Spinal cord (tissue), 10 donors: ENCODE data around the gene SASH3. TPM values are rescaled to one million over a fixed set of nuclear protein-coding genes. Genes with fewer than 3 reads are reported as not detected.

Experiments
- DNase-seq, 6 donors: peaks; one replicate each; pipeline versions ENCODE4 v3.0.0 to v3.0.0-alpha.2; 2013 to 2015; ENCODE audit warnings: low spot score in 6 of 6, low read depth in 4 of 6
- H3K27ac ChIP-seq: one replicate; pipeline ENCODE4 v1.5.1; 2013; ENCODE audit warnings: low read depth, low read length, control low read depth
- H3K27me3 ChIP-seq: one replicate; pipeline ENCODE4 v1.6.1; 2013; ENCODE audit warnings: low read length; ENCODE audit not compliant: control insufficient read depth, insufficient read depth
- H3K36me3 ChIP-seq: one replicate; pipeline ENCODE4 v1.6.1; 2013; ENCODE audit warnings: low read length; ENCODE audit not compliant: control insufficient read depth, insufficient read depth
- H3K4me1 ChIP-seq: one replicate; pipeline ENCODE4 v1.6.1; 2013; ENCODE audit warnings: low read length; ENCODE audit not compliant: control insufficient read depth, insufficient read depth
- H3K4me3 ChIP-seq: one replicate; pipeline ENCODE4 v1.5.1; 2013; ENCODE audit warnings: low read depth, low read length, control low read depth
- H3K9me3 ChIP-seq: one replicate; pipeline ENCODE4 v1.6.1; 2013; ENCODE audit warnings: low read length; ENCODE audit not compliant: control insufficient read depth, insufficient read depth
- WGBS: methylation state at CpG from one replicate; pipeline ENCODE4 v1.1.5; 2013; ENCODE audit warnings: missing lambda C conversion rate; ENCODE audit not compliant: insufficient coverage; 5-methylcytosine and 5-hydroxymethylcytosine counted together
- polyA plus RNA-seq, 2 donors: library from polyadenylated mRNA; unstranded; fragments of 120-200 nt; gene quantifications; one replicate each; pipeline ENCODE4 v1.2.1, GENCODE V29; 2013; ENCODE audit not compliant: insufficient read length in 2 of 2
- total RNA-seq, 2 donors: library from RNA; depleted of rRNA in 1 of 2; stranded (reverse); fragments of 120-200 nt in 1 of 2; fragments of >200 nt in 1 of 2; gene quantifications; one replicate each; pipeline versions ENCODE4 v1.2.3 to v1.2.4, GENCODE V29; 2013 to 2014
- donor health status: healthy.

Gene SASH3
- total and polyA plus RNA-seq, 4 donors, result 4.8 to 8.2 (median 5.2) TPM

DNA sequence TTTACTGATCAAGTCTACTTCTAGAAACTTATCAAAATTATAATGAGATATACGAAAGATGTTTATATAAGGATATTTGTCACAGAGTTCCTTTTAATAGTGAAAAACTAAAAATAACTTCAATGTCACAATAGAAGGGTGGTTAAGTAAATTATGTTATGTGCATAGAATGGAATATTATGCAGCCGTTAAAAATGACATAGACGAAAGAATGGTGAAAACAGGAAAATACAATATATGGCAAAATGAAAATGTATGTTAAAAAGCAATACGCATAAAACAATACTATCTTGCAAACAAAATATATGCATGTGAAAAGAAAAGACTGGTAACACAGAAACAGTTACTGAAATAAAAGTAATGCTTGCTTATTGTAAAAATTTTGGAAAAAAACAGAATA lies 44.9 kb downstream of the SASH3 start:
- Histone ChIP-seq H3K9me3 (no peaks in the 10 kb centered on the region), H3K4me3 (no peak overlapping the region), H3K4me1 (no peaks in the 10 kb centered on the region), H3K27me3 (no peaks in the 10 kb centered on the region), H3K27ac (no peak overlapping the region), H3K36me3 (no peaks in the 10 kb centered on the region)
- WGBS, result no CpG with 5 or more reads among the region's 4 CpGs
- DNase-seq, result no peak

DNA sequence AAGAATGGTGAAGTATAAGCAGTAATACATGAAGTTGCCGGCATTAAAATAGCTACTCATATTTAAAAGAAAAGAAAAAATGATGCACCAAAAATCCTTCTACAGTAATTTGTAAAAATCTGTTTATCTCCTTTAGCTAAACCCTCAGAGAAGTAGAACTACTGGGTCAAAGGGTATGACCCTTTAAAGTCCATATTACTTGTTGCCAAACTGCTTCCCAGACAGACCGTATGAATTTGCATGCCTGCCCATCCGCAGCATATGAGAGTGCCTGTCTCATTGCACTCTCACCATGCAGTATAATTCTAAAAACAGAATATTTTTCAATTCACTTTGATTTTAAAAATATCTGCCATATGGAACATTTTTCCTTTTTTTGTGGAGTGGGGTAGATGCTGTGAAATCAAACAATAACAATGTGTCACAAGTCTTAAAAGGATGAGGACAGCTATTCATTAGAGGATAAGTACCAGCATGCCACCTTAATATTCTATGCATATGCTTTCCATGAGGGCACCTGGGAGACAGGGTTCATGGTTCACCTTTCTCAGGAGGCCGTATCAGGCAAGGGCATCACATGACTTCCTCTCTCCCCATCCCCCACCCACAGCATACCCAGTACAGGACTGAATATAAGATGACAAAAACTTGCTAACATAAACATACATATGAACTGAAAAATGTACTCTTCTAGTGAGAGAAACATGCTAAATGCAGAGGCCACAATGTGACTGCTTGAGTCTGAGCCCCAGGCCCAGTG lies 46.2 kb downstream of the SASH3 start:
- WGBS, result 75% methylated on average over 2 of the region's 4 CpGs
- no peaks in the 10 kb centered on the region for H3K36me3 ChIP-seq
- H3K27me3 ChIP-seq, result no peaks in the 10 kb centered on the region
- H3K4me1 ChIP-seq, result no peaks in the 10 kb centered on the region
- no peaks in the 10 kb centered on the region for H3K9me3 ChIP-seq
- DNase-seq, result no peak
- no peak overlapping the region for H3K4me3 ChIP-seq
- H3K27ac ChIP-seq, result no peak overlapping the region

DNA sequence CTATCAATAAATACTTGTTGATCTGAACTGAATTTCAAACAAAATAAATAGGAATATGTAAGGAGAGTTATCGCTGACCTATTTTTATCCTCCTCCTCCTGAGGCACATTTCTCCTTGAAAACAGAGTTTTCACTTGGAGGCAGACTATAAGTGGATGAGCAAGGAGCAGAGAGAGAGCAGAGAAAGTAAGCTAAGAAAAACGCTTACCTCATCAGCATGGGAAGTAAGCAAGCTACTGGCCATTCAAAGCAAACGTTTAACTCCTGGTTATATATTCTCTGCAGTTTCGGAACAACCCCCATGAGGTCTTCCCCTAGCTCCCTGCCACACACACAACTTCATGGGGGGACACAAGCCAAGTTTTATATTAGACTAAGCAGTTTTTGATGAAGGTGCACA lies 50.7 kb downstream of the SASH3 start:
- no peaks in the 10 kb centered on the region for H3K27me3 ChIP-seq
- H3K4me3 ChIP-seq, result no peak overlapping the region
- H3K36me3 ChIP-seq, result no peaks in the 10 kb centered on the region
- H3K4me1 ChIP-seq, result no peaks in the 10 kb centered on the region
- DNase-seq, result no peak
- H3K9me3 ChIP-seq, result no peaks in the 10 kb centered on the region
- peak overlapping the region; percentile 30 for H3K27ac ChIP-seq
- no CpG with 5 or more reads among the region's 4 CpGs for WGBS

DNA sequence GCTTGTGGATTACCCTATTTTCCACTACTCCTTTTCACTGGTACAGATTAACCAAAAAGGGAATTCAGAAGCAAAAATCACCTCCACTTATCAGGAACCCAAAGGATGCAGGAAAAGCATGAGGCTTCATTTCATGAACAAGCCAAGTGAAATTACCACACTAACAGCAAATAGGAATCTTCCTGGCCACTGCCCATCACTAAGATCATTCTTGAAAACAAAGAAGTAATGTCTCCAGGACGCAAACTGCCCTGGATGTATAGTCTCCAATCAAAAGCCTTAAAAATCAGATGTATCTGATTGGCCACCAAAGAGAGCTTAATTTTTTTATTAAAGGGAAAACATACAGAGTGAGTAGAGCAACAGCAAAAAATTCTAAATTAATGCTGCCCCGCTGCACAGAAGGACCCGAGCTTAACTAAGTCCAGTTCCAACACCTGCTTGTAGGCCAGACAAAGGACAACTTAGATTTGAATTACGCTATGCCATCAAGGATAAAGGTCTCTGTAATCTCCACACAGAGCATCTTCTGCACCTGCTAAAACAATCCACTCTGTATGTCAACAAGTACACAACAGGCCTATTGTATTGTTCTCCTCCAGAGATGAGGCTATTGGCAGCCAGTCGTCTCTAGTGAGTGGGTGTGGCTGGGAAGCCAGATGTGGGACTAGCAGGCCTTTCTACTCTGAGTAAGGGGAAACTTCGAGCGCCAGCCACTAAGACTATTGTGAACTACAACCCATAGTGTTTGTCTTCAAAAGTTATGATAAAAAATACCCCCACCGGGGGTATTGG lies 51.5 kb downstream of the SASH3 start:
- WGBS, result no CpG with 5 or more reads among the region's 8 CpGs
- peak in 2 of 6 donors; percentile 8 to 41 for DNase-seq
- Histone ChIP-seq H3K27ac (peak overlapping the region; percentile 30), H3K4me1 (no peaks in the 10 kb centered on the region), H3K9me3 (no peaks in the 10 kb centered on the region), H3K36me3 (no peaks in the 10 kb centered on the region), H3K4me3 (no peak overlapping the region), H3K27me3 (no peaks in the 10 kb centered on the region)

DNA sequence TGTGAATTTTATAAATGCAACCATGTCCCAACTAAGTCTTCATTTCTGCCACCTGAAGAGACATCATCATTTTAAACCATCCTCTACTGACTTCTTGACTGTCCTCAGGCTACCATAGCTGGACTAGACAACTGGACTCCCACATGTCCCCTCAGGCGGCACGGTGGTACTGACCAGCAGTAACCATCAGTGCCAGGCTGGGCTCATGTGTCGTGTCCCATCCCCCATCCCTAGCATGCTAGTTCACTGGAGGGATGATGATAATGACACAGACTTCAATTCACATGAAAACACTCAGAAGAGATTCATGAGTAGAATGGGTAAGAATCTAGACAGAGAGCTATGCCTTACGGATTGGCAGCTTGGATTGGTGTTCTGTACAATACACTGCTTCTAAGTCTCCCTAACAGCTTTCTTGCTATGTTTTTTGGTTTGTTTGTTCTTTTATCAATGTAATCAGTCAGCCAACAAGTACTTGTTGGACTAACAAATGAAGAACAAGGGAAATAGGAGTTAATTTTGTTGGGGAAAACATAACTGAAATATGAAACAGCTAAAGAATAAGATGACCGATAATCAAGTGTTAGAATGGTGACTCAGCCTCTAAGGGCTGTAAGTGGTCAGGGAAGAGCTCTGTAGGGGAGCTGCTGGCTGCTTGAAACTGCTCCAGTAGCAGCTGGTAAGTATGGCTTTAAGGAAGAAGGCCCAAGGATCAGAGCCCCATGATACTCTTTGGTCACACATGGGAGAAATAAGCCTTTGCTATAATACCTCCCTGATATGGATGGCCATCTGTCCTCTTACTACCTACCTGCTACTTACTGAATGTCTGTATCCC lies 53.6 kb downstream of the SASH3 start:
- Histone ChIP-seq H3K36me3 (no peaks in the 10 kb centered on the region), H3K4me1 (no peaks in the 10 kb centered on the region), H3K27me3 (no peaks in the 10 kb centered on the region), H3K9me3 (no peaks in the 10 kb centered on the region), H3K4me3 (no peak overlapping the region), H3K27ac (no peak overlapping the region)
- 88% methylated on average over 3 of the region's 5 CpGs for WGBS
- no peak for DNase-seq

DNA sequence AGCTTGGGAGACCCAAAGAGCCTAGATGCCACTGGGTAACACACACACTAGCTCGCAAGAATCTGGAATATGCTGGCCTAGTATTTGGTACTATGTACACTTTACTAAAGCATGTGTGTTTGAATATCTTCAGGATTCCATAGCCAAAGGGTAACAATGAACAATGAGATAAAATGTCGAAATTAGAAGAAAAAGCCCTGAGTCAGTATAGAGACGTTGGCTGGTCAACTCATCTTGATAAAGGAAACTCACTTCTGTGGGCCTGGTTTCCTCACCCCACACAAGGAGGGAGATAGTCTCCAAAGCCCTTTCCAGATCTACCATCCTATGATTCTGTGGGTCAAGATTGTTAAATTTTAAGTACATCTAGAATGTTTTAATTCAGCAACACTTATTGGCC lies 57.1 kb downstream of the SASH3 start:
- DNase-seq, result no peak
- 60% methylated on average over 1 of the region's 3 CpGs for WGBS
- Histone ChIP-seq H3K9me3 (no peaks in the 10 kb centered on the region), H3K4me1 (peaks cover 7% of the 10 kb centered on the region), H3K27me3 (no peaks in the 10 kb centered on the region), H3K4me3 (no peak overlapping the region), H3K36me3 (no peaks in the 10 kb centered on the region), H3K27ac (no peak overlapping the region)

DNA sequence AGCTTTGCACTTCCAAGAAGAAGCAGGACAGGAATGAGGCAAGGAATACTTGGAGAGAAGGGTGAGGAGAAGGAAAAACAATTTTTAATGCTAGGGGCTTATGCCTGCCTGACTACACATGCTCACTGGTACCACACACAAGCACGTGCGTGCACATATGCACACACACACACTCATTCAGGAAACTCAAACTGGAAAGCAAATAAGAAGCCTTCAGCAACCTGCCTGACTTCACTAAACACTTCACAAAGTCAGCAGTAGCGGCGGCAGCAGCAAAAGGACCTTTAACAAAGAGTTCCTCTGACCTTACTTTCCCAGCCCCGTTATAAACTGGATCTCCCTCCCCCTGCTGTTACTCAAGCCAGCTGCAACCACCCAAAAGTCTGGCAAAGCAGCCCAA lies 60.6 kb downstream of the SASH3 start:
- H3K4me1 ChIP-seq, result peaks cover 7% of the 10 kb centered on the region
- no peaks in the 10 kb centered on the region for H3K36me3 ChIP-seq
- no peak overlapping the region for H3K27ac ChIP-seq
- no peaks in the 10 kb centered on the region for H3K27me3 ChIP-seq
- 33% methylated on average over 5 of the region's 5 CpGs for WGBS
- DNase-seq, result peak in 1 of 6 donors; percentile 1
- no peaks in the 10 kb centered on the region for H3K9me3 ChIP-seq
- no peak overlapping the region for H3K4me3 ChIP-seq

DNA sequence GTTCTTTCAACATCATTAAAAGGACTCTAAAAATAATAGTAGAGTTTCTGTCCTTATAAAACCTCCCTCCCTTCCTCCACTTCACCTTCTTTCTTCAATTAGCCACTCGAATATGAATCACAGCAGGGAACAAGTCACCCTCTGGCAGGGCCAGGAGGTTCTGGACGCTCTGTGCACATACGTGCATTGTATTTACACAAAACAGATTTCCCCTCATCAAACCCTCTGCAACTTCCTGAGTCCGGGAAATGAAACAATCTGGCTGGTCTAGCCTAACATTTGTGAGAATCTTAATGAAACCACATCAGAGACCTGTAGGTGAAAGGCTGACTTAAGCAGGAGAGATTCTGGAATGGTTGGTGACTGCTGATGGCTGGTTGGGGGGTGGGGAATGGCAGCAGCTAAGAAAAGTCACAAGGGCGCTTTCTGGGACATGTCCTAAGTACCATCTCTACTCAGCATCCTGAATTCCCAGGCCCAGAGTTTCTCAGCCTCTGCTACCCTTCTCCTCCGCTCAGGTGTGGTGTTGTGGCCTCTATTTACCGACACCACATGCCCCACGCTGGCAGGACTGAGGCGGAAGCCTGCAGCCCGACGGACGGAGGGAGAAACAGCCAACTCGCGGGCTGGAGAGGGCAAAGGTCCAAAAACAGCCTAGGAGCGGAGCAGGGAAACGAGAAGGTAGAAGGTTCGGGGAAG lies 62.9 kb downstream of the SASH3 start:
- H3K27me3 ChIP-seq, result no peaks in the 10 kb centered on the region
- H3K9me3 ChIP-seq, result no peaks in the 10 kb centered on the region
- WGBS, result 41% methylated on average over 14 of the region's 17 CpGs
- H3K27ac ChIP-seq, result peak overlapping the region; percentile 40
- no peaks in the 10 kb centered on the region for H3K36me3 ChIP-seq
- DNase-seq, result peak in 2 of 6 donors; percentile 7 to 13
- H3K4me1 ChIP-seq, result peaks cover 7% of the 10 kb centered on the region
- peak overlapping the region; percentile 66 for H3K4me3 ChIP-seq

DNA sequence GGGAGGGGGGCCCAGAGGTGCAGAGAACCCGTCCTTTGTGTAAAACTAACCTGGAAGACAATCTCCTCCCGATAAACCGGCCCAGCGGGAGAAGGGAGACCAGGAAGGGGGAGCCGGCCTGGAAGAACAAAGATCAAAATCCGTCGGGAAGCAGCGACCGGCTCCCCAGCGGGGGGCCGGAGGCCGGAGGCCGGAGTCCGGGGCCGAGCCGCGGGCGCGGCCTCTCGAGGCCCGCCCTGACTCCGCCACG lies 63.4 kb downstream of the SASH3 start:
- H3K36me3 ChIP-seq, result no peaks in the 10 kb centered on the region
- H3K27ac ChIP-seq, result peak overlapping the region; percentile 40
- peak in 1 of 6 donors; percentile 24 for DNase-seq
- H3K9me3 ChIP-seq, result no peaks in the 10 kb centered on the region
- peak overlapping the region; percentile 66 for H3K4me3 ChIP-seq
- H3K4me1 ChIP-seq, result peaks cover 7% of the 10 kb centered on the region
- WGBS, result 38% methylated on average over 23 of the region's 23 CpGs
- no peaks in the 10 kb centered on the region for H3K27me3 ChIP-seq
